ENCODE results near the gene TSR1.

TSR1 gene

GRCh38 chr17:2374549-2375285, 38.5 kb upstream of the TSR1 start:
- Histone ChIP-seq H3K27ac (ENCODE audit: insufficient read depth in 1 of 2, low read depth in 1 of 2, low read length in 2 of 2, poor library complexity in 1 of 2, severe bottlenecking in 2 of 2) (no peak overlapping the region), H3K4me1 (ENCODE audit: control extremely low read depth in 1 of 4, control insufficient read depth in 4 of 4, insufficient read depth in 4 of 4, low read length in 3 of 4) (no peaks in the 10 kb centered on the region), H3K36me3 (ENCODE audit: control insufficient read depth in 4 of 4, insufficient read depth in 4 of 4, low read length in 3 of 4) (peaks cover 0 to 80% (median 53%) of the 10 kb centered on the region in 4 experiments), H3K4me3 (ENCODE audit: control insufficient read depth in 1 of 7, extremely low read depth in 1 of 7, insufficient read depth in 4 of 7, low read depth in 2 of 7, low read length in 6 of 7) (no peak overlapping the region), H3K27me3 (replicated peaks in 2 of 5; ENCODE audit: control insufficient read depth in 4 of 5, insufficient read depth in 5 of 5, low read length in 4 of 5) (no peaks in the 10 kb centered on the region), H3K9me3 (ENCODE audit: control extremely low read depth in 1 of 5, control insufficient read depth in 4 of 5, insufficient read depth in 2 of 5, low read depth in 1 of 5, low read length in 4 of 5) (no peaks in the 10 kb centered on the region)
- WGBS (ENCODE audit: insufficient coverage): 91% methylated on average over 10 of the region's 11 CpGs
- CTCF ChIA-PET: interaction anchor here (1.3 to 2.4 kb wide), 2 partner anchors 8 to 22 kb away, joined by 5 to 11 read pairs; no protein-coding TSS in a partner anchor
- POLR2A ChIA-PET: no interaction called here
- DNase-seq: no peak

DNA sequence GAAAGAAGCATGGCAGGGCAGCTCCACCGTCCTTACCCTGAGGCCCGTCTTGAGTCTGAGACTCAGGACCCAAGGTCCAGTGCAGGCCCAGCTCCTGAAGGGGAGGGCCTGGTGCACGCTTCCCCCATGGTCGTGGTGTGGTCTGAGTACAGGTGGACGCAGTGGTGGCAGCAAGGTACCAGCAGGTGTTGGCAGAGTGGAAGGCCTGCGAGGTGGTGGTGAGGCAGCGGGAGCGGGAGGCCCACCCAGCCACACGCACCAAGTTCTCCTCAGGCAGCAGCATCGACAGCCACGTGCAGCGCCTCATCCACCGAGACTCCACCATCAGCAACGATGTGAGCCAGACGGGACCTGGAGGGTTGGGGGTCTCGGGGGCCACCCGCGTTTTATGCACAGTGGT, 36.9 kb upstream of the TSR1 start:
- peaks cover 0 to 8% (median 2%) of the 10 kb centered on the region in 4 experiments for H3K4me1 ChIP-seq (ENCODE audit: control extremely low read depth in 1 of 4, control insufficient read depth in 4 of 4, insufficient read depth in 4 of 4, low read length in 3 of 4)

DNA sequence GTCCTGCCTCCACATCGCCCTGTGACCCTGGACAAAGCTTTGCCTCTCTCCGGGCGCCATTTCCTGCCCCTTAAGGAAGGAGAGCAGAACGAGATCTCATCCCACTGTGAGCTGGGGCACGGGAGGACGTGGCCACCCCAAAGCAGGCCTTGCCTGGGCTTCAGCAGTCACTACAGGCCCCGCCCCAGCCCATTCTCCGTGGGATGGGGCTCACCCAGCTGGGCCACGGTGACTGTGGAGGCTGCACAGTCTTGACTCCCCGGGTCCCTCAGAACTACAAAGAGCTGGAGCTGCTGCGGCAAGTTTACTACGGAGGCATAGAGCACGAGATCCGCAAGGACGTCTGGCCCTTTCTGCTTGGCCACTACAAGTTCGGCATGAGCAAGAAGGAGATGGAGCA, 36.4 kb upstream of the TSR1 start:
- H3K9me3 ChIP-seq (ENCODE audit: control extremely low read depth in 1 of 5, control insufficient read depth in 4 of 5, insufficient read depth in 2 of 5, low read depth in 1 of 5, low read length in 4 of 5): no peaks in the 10 kb centered on the region
- ChIA-PET POLR2A (no interaction called here), CTCF (interaction anchor here (2.4 kb wide), 1 partner anchor 10 kb away, joined by 11 read pairs; no protein-coding TSS in a partner anchor)
- H3K27me3 ChIP-seq (replicated peaks in 2 of 5; ENCODE audit: control insufficient read depth in 4 of 5, insufficient read depth in 5 of 5, low read length in 4 of 5): no peaks in the 10 kb centered on the region
- WGBS (ENCODE audit: insufficient coverage): 98% methylated on average over 16 of the region's 16 CpGs
- no peak for DNase-seq
- peaks cover 0 to 8% (median 2%) of the 10 kb centered on the region in 4 experiments for H3K4me1 ChIP-seq (ENCODE audit: control extremely low read depth in 1 of 4, control insufficient read depth in 4 of 4, insufficient read depth in 4 of 4, low read length in 3 of 4)
- peaks cover 0 to 65% (median 43%) of the 10 kb centered on the region in 4 experiments for H3K36me3 ChIP-seq (ENCODE audit: control insufficient read depth in 4 of 4, insufficient read depth in 4 of 4, low read length in 3 of 4)
- no peak overlapping the region for H3K27ac ChIP-seq (ENCODE audit: insufficient read depth in 1 of 2, low read depth in 1 of 2, low read length in 2 of 2, poor library complexity in 1 of 2, severe bottlenecking in 2 of 2)
- no peak overlapping the region for H3K4me3 ChIP-seq (ENCODE audit: control insufficient read depth in 1 of 7, extremely low read depth in 1 of 7, insufficient read depth in 4 of 7, low read depth in 2 of 7, low read length in 6 of 7)

More for the DNA sequence above, 36.9 kb upstream of the TSR1 start:
- POLR2A ChIA-PET: no interaction called here
- no peak for DNase-seq
- CTCF ChIA-PET: interaction anchor here (2.4 kb wide), 1 partner anchor 9 kb away, joined by 11 read pairs; no protein-coding TSS in a partner anchor
- Histone ChIP-seq H3K36me3 (ENCODE audit: control insufficient read depth in 4 of 4, insufficient read depth in 4 of 4, low read length in 3 of 4) (peaks cover 0 to 69% (median 44%) of the 10 kb centered on the region in 4 experiments), H3K27me3 (replicated peaks in 2 of 5; ENCODE audit: control insufficient read depth in 4 of 5, insufficient read depth in 5 of 5, low read length in 4 of 5) (no peaks in the 10 kb centered on the region), H3K4me3 (ENCODE audit: control insufficient read depth in 1 of 7, extremely low read depth in 1 of 7, insufficient read depth in 4 of 7, low read depth in 2 of 7, low read length in 6 of 7) (no peak overlapping the region), H3K9me3 (ENCODE audit: control extremely low read depth in 1 of 5, control insufficient read depth in 4 of 5, insufficient read depth in 2 of 5, low read depth in 1 of 5, low read length in 4 of 5) (no peaks in the 10 kb centered on the region), H3K27ac (ENCODE audit: insufficient read depth in 1 of 2, low read depth in 1 of 2, low read length in 2 of 2, poor library complexity in 1 of 2, severe bottlenecking in 2 of 2) (no peak overlapping the region)
- 99% methylated on average over 15 of the region's 18 CpGs for WGBS (ENCODE audit: insufficient coverage)

DNA sequence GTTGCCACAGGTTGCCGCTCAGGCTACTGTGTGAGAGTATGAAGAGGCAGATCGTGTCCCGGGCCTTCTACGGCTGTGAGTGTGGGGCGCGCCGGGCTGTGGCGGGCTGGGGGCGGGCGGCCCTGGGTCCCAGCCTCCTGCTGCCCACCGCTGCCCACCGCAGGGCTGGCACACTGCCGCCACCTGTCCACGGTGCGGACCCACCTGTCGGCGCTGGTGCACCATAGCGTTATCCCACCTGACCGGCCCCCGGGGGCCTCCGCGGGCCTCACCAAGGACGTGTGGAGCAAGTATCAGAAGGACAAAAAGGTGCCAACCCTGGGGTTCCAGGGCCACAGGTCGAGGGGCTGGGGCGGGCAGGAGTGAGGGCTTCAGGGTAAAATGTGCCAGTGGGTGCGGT, 35.9 kb upstream of the TSR1 start:
- ChIA-PET POLR2A (no interaction called here), CTCF (interaction anchor here (2.4 kb wide), 1 partner anchor 10 kb away, joined by 11 read pairs; no protein-coding TSS in a partner anchor)
- Histone ChIP-seq H3K36me3 (ENCODE audit: control insufficient read depth in 4 of 4, insufficient read depth in 4 of 4, low read length in 3 of 4) (peaks cover 0 to 65% (median 43%) of the 10 kb centered on the region in 4 experiments), H3K4me3 (ENCODE audit: control insufficient read depth in 1 of 7, extremely low read depth in 1 of 7, insufficient read depth in 4 of 7, low read depth in 2 of 7, low read length in 6 of 7) (no peak overlapping the region), H3K27ac (ENCODE audit: insufficient read depth in 1 of 2, low read depth in 1 of 2, low read length in 2 of 2, poor library complexity in 1 of 2, severe bottlenecking in 2 of 2) (no peak overlapping the region), H3K27me3 (replicated peaks in 2 of 5; ENCODE audit: control insufficient read depth in 4 of 5, insufficient read depth in 5 of 5, low read length in 4 of 5) (no peaks in the 10 kb centered on the region), H3K4me1 (ENCODE audit: control extremely low read depth in 1 of 4, control insufficient read depth in 4 of 4, insufficient read depth in 4 of 4, low read length in 3 of 4) (peaks cover 0 to 8% (median 2%) of the 10 kb centered on the region in 4 experiments), H3K9me3 (ENCODE audit: control extremely low read depth in 1 of 5, control insufficient read depth in 4 of 5, insufficient read depth in 2 of 5, low read depth in 1 of 5, low read length in 4 of 5) (no peaks in the 10 kb centered on the region)
- no peak for DNase-seq
- 96% methylated on average over 24 of the region's 26 CpGs for WGBS (ENCODE audit: insufficient coverage)

DNA sequence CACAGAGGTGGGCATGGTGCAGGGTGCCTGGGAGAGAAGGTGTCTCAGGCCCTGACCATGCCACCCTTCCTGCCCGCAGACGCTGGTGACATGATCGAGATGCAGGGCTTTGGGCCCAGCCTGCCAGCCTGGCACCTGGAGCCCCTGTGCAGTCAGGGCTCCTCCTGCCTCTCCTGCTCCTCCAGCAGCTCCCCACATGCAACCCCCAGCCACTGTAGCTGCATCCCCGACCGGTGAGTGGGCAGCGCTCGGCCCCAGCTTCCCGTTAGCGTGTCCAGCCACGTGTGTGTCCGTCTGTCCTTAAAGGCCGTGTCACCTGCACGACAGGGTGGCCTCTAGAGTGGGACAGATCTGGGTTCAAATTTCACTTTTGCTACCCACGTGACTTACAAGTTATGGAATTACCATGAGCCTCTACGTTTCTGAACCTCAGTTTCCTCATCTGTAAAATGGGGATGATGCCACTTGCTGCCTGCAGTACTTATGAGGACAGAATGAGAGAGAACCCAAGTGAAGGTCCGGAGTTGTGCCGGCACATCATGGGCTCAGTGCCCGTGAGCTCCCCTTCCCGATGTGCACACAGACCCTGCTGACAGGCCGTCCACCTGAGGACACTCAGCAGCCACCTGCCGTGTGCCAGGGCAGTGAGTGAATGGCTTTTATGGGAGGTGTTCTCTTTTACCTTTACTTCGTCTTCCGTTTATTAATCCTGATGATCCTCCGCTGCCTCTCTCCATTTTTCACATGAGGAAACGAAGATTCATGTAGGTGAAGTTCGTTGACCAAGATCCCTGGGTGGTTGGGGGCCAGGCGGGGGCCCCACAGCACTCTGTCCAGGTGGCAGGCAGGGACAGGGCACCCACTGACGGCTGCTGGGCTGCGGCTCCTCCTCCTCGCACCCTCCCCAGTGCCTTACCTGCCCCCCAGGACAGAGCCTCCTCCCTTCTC, 35.2 kb upstream of the TSR1 start:
- Histone ChIP-seq H3K4me1 (ENCODE audit: control extremely low read depth in 1 of 4, control insufficient read depth in 4 of 4, insufficient read depth in 4 of 4, low read length in 3 of 4) (peaks cover 0 to 8% (median 2%) of the 10 kb centered on the region in 4 experiments), H3K9me3 (ENCODE audit: control extremely low read depth in 1 of 5, control insufficient read depth in 4 of 5, insufficient read depth in 2 of 5, low read depth in 1 of 5, low read length in 4 of 5) (no peaks in the 10 kb centered on the region), H3K27ac (ENCODE audit: insufficient read depth in 1 of 2, low read depth in 1 of 2, low read length in 2 of 2, poor library complexity in 1 of 2, severe bottlenecking in 2 of 2) (no peak overlapping the region), H3K36me3 (ENCODE audit: control insufficient read depth in 4 of 4, insufficient read depth in 4 of 4, low read length in 3 of 4) (peaks cover 0 to 65% (median 44%) of the 10 kb centered on the region in 4 experiments), H3K4me3 (ENCODE audit: control insufficient read depth in 1 of 7, extremely low read depth in 1 of 7, insufficient read depth in 4 of 7, low read depth in 2 of 7, low read length in 6 of 7) (no peak overlapping the region), H3K27me3 (replicated peaks in 2 of 5; ENCODE audit: control insufficient read depth in 4 of 5, insufficient read depth in 5 of 5, low read length in 4 of 5) (no peaks in the 10 kb centered on the region)
- CTCF ChIA-PET: interaction anchor here (1.4 to 1.9 kb wide), 3 partner anchors 11 to 23 kb away, joined by 4 to 5 read pairs (median 5); no protein-coding TSS in a partner anchor
- 98% methylated on average over 25 of the region's 30 CpGs for WGBS (ENCODE audit: insufficient coverage)
- POLR2A ChIA-PET: no interaction called here
- no peak for DNase-seq

DNA sequence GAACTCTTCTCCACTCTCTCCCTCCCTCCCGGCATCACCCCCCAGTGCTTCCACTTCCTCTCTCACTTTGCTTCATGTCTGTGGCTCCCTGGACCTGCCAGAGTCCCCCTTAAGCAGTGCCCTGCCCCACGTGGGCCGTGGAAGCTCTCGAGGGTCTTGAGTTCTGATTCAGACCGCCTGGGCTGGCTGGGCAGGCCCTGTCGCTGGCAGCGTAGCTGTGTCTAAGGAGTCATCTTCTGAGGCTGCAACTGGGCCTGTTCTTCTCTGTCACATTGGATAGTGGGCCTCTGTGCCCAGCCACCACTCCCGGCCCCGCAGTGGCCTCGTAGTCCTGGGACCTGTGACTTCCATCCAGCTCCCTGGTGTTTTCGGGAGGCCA, 33.9 kb upstream of the TSR1 start:
- no peak for DNase-seq
- POLR2A ChIA-PET: no interaction called here
- WGBS (ENCODE audit: insufficient coverage): 91% methylated on average over 11 of the region's 11 CpGs

More for the DNA sequence above, 33.9 kb upstream of the TSR1 start:
- H3K4me3 ChIP-seq (ENCODE audit: control insufficient read depth in 1 of 7, extremely low read depth in 1 of 7, insufficient read depth in 4 of 7, low read depth in 2 of 7, low read length in 6 of 7): no peak overlapping the region
- no peak overlapping the region for H3K27ac ChIP-seq (ENCODE audit: insufficient read depth in 1 of 2, low read depth in 1 of 2, low read length in 2 of 2, poor library complexity in 1 of 2, severe bottlenecking in 2 of 2)
- no peaks in the 10 kb centered on the region for H3K9me3 ChIP-seq (ENCODE audit: control extremely low read depth in 1 of 5, control insufficient read depth in 4 of 5, insufficient read depth in 2 of 5, low read depth in 1 of 5, low read length in 4 of 5)
- CTCF ChIA-PET: interaction anchor here (1.1 to 2.1 kb wide), 6 partner anchors 10 to 46 kb away, joined by 4 to 9 read pairs (median 5); no protein-coding TSS in a partner anchor
- H3K27me3 ChIP-seq (replicated peaks in 2 of 5; ENCODE audit: control insufficient read depth in 4 of 5, insufficient read depth in 5 of 5, low read length in 4 of 5): no peaks in the 10 kb centered on the region
- H3K36me3 ChIP-seq (ENCODE audit: control insufficient read depth in 4 of 4, insufficient read depth in 4 of 4, low read length in 3 of 4): peaks cover 0 to 63% (median 44%) of the 10 kb centered on the region in 4 experiments
- peaks cover 0 to 8% (median 2%) of the 10 kb centered on the region in 4 experiments for H3K4me1 ChIP-seq (ENCODE audit: control extremely low read depth in 1 of 4, control insufficient read depth in 4 of 4, insufficient read depth in 4 of 4, low read length in 3 of 4)
